GM12891 (cell line): ENCODE results near the gene CCDC97.
A peak's percentile ranks its signal among the peaks of the same experiment; 100 is the strongest.
"Not testable (repeated sequence)": the region's sequence is repeated elsewhere in the genome, so short reads cannot be mapped to it uniquely, and the experiment has no call there.

Experiments used
- DNase-seq: peaks from one replicate; pipeline ENCODE4 v3.0.0; 2011; ENCODE audit warnings: low spot score; ENCODE audit not compliant: insufficient read length
- FAIRE-seq: peaks from 2 replicates; lab custom pipeline; 2011; peaks lifted over from hg19 to GRCh38; lab: Jason Lieb, UNC
- PAX5 ChIP-seq: IDR thresholded peaks from 2 replicates; pipeline ENCODE4 v1.6.1; 2011; ENCODE audit warnings: low read length, moderate library complexity, mild to moderate bottlenecking; ENCODE audit not compliant: insufficient read depth, severe bottlenecking
- POLR2A ChIP-seq: IDR thresholded peaks from 2 replicates; pipeline ENCODE4 v1.6.1; 2011; ENCODE audit warnings: low read depth, low read length, control low read depth
- POLR2AphosphoS5 ChIP-seq: IDR thresholded peaks from 2 replicates; pipeline ENCODE4 v1.6.1; 2011; ENCODE audit warnings: low read depth, low read length, control low read depth
- POU2F2 ChIP-seq: IDR thresholded peaks from 2 replicates; pipeline ENCODE4 v1.6.1; 2011; ENCODE audit warnings: low read depth, mild to moderate bottlenecking, control low read depth, low read length, moderate library complexity
- SPI1 ChIP-seq: IDR thresholded peaks from 2 replicates; pipeline ENCODE4 v1.6.1; 2011; ENCODE audit warnings: low read depth, low read length, control low read depth
- TAF1 ChIP-seq: IDR thresholded peaks from 2 replicates; pipeline ENCODE4 v1.6.1; 2011; ENCODE audit warnings: low read depth, low read length, control low read depth

The CCDC97 gene

DNA sequence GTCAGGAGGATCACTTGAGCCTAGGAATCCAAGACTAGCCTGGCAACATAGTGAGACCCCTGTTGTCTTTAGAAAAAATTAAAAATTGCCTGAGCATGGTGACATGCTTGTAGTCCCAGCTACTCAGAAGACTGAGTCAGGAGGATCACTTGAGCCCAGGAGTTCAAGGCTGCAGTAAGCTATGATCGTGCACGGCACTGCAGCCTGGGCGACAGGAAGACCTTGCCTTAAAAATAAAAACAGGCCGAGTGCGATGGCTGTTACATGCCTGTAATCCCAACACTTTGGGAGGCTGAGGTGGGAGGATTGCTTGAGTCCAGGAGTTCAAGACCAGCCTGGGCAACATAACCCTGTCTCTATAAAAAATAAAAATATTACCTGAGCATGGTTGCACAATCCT lies 40.4 kb upstream of the CCDC97 start:
- TF ChIP-seq SPI1 (no peak), POU2F2 (no peak), POLR2A (no peak), POLR2AphosphoS5 (no peak), PAX5 (no peak), TAF1 (no peak)
- DNase-seq (no peak), FAIRE-seq (no peak)

DNA sequence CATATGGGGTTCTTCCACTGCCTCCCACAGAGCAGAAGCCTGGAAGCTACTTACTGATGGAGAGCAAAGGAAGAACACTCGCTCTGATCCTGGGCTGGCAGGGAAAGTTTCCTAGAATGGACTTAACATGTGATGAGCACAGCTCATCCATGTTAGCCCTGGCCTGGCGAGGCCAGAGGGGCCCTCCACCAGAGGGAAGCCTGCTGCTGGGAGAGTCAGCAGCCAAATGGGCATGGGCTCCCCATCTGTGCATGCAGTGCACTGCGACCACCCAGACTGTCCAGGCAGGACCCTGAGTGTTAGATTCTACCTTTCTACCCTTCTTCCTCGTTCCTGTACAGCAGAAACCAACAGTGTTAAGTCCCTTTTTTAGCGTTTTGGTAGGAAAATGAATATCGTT lies 36.9 kb upstream of the CCDC97 start:
- no peak for DNase-seq
- no peak for FAIRE-seq
- no peak for TF ChIP-seq POLR2AphosphoS5
- TF ChIP-seq TAF1: no peak
- TF ChIP-seq SPI1: no peak
- TF ChIP-seq POU2F2: no peak
- TF ChIP-seq PAX5: no peak
- TF ChIP-seq POLR2A: no peak

DNA sequence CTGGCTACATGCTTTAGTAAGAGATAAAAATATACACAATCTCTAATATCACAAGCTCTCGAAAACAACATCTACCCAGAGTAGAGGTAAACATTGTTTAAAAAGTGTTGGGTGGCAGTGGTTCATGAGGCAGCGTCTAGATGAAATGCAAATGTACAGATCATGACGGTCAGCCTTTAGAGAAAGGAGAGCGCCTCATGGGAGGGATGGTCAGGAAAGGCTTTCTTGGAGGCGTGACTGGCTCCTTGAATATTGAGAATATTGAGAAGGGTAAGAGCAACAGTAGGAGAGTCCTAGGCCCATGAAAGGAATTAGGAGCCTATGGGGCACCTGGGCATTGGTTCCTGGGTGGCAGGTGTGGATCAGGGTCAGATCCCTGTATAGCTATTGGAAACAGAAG lies 35.2 kb upstream of the CCDC97 start:
- TF ChIP-seq TAF1: no peak
- no peak for TF ChIP-seq POLR2A
- TF ChIP-seq POU2F2: no peak
- TF ChIP-seq PAX5: no peak
- no peak for TF ChIP-seq POLR2AphosphoS5
- no peak for TF ChIP-seq SPI1
- DNase-seq (no peak), FAIRE-seq (no peak)

DNA sequence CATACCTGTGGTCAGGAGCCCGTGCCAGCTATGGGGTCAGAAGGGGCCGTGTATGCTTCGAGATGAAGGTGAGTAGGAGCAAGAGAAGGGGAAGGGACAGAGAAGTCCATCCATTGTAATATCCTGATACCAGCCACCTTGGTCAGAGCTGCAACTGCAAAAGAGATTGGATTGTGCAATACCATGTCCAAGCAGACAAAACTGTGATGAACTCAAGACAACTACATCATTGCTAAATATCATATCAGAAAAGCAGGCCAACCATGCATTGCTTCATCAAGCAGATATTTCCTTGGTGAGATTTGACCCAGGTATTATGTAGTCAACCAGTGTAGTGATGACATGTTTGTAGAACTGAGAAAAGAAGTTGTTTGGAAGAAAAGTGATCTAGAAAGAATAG lies 33.7 kb upstream of the CCDC97 start:
- no peak for FAIRE-seq
- TF ChIP-seq POLR2A: no peak
- no peak for TF ChIP-seq POLR2AphosphoS5
- TF ChIP-seq POU2F2: no peak
- TF ChIP-seq SPI1: no peak
- TF ChIP-seq PAX5: no peak
- TF ChIP-seq TAF1: no peak

DNA sequence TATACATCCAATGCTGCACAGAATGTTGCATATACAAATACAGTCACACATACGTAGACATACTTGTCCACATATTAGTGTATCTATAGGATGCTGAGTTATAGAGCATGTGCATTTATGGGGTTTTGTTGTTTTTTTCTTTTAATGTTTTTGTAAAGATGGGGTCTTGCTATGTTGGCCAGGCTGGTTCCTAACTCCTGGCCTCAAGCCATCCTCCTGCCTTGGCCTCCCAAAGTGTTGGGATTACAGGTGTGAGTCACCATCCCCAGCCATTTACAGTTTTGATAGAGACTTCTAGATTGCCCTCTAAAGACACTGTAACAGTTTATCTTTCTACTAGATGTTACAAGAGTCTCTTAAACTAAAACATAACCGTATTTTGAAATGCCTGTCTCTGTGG lies 31.5 kb upstream of the CCDC97 start:
- DNase-seq (no peak), FAIRE-seq (no peak)
- TF ChIP-seq PAX5 (no peak), SPI1 (no peak), POLR2A (no peak), TAF1 (no peak), POU2F2 (no peak), POLR2AphosphoS5 (no peak)

More for the DNA sequence above, 33.7 kb upstream of the CCDC97 start:
- no peak for DNase-seq

DNA sequence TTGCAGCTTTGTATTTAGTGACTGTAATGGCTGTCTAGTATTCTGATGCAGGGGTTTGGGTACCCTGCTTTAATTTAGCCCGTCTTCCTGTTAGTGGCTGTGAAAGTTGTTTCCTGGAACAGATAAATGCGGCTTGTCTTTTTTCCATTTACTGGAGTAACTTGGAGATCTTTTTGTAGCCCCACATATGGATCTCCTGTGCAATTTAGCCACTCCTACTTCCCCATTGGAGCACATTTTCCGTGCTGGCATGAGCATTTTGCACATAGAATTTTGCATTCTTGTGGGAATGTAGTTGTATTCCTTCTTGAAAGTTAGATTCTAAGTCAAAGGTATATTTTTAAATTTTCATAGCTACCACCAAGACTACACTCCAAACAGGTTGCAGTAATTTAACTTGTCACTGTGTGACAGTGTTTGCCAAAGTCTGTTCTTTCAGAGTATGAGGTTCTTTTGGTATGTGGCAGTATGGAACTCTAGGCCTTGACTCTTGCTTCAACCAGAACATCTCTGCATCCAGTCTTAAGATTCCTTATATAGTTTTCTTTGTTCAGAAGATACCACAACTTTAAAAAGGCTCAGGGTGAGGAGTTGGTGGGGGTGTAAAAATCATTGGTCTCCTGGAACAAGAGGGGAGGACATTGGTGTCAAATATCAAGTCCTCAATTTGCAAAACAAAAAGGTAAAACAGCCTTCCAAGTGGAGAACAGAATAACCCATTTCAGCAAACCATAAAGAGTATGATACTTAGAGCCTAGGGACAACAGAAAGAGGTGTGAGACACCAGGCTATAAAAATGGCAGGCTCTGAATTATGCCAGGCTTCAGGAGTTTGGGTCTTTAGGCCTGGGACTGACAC lies 21.1 kb upstream of the CCDC97 start:
- FAIRE-seq (no peak), DNase-seq (no peak)
- TF ChIP-seq POU2F2 (no peak), PAX5 (no peak)

DNA sequence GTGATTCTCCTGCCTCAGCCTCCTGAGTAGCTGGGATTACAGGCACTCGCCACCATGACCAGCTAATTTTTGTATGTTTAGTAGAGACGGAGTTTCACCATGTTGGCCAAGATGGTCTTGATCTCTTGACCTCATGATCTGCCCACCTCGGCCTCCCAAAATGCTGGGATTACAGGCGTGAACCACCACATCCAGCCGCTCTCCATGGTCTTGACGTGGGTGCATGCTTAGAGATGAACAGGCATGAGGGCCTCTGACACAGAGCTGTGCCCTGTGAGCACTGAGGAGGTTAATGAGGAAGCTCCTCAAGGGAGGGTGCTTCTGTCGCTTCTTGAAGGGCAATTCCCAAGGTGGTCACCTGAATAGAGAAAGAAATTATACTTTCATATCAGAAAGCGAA lies 20.2 kb upstream of the CCDC97 start:
- not testable (repeated sequence) for FAIRE-seq, DNase-seq

DNA sequence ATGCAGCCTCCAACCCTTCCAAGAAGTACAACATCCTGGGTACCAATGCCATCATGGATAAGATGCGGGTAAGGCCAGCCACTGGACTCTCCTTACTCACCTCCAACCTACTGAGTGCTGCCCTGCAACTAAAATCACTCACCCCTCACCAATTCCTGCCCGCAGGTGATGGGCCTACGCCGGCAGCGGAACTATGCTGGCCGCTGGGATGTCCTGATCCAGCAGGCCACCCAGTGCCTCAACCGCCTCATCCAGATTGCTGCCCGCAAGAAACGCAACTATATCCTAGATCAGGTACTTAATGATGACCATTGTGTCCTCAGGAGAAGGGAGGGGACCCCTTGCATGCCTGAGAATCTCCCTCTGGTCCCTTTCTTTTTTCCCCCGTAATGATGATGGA lies 15.6 kb upstream of the CCDC97 start:
- TF ChIP-seq PAX5 (no peak), TAF1 (no peak), POLR2A (no peak), SPI1 (no peak), POU2F2 (no peak), POLR2AphosphoS5 (no peak)
- FAIRE-seq: no peak

DNA sequence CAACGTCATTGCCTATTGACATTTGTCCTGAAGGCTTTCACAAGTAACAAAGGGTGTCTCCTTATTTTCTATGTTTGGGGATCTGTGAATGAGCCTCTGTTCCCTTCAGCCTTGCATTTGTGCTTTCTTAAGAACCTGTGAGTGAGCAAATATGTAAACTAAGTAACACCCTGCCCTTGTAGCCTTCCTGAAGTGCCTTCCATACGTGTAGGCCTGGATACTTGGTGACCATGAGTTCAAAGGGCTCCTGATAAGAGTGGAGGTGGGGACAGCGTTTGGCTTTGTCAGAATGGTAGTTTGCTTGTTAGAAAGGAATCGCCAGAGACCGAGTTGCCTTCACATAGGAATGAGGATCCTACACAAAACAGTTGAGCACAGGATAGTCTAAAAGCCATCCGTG lies 14.5 kb upstream of the CCDC97 start:
- FAIRE-seq (no peak), DNase-seq (no peak)
- TF ChIP-seq POLR2AphosphoS5 (no peak), PAX5 (no peak), POLR2A (no peak; the same call in 1 of the 2 replicates), TAF1 (no peak), SPI1 (no peak), POU2F2 (no peak)

More for the DNA sequence above, 15.6 kb upstream of the CCDC97 start:
- DNase-seq: no peak

DNA sequence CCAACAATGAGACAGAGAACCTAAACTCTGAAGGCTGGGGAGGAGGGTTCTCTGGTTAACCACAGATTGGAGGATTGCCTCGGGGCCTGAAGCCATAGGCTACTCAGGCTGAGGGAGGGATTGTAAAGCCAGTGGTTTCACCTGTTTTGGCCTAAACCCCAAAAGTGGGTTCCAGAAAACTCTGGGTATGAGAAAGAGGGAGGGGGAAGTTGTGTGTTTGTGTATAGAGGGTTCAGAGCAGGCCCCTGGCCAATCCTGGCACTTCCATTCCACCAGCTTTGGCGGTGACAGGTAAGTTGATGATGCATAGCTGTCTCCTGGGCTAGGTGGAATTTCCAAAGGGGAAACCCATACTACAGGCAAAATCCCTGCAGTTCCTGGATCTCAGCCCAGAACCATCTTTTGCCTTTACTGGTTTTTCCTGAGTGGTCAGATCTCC lies 13.5 kb upstream of the CCDC97 start:
- no peak for TF ChIP-seq POU2F2
- TF ChIP-seq PAX5: no peak
- peak; percentile 40; the same call in 1 of the 2 replicates for TF ChIP-seq POLR2AphosphoS5
- no peak for TF ChIP-seq TAF1
- no peak for TF ChIP-seq POLR2A
- FAIRE-seq (peak; percentile 13), DNase-seq (no peak)

DNA sequence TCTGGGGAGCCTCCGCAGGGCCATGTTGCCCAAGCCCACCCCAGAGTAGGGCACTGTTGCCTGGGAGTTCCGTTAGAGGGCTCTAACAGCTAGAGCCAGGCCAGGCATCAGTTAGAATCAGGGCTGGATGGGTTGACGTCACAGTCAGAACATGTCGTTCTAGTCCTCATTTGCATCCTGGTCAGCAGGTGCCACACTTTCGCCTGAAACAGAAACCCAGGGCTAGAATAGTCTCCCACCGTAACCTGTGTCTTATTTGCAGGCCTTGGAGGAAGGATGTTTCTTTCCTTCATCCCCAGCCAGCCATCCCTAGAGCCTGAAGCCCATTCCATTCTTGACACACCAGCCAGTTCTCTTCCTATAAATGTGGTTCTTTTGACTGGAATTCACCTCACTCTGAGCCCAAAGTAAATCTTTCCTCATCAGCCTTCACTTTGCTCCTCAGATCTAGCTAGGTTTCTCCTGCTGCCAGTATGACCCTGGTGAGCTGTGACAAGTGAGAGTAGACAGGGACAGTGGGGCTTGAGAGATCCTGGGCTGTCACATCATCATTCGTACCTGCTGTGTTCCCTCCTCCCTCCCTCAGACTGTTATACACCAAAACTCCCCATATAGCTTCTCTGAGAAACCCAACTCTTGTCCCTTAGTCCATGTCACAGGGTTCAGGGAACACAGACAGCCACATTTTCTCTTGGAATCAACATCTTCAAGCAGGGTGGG lies 12.2 kb upstream of the CCDC97 start:
- peak; percentile 99 for FAIRE-seq
- TF ChIP-seq POLR2A (peak; percentile 64), POU2F2 (peak; percentile 96), PAX5 (peak; percentile 82), SPI1 (no peak), POLR2AphosphoS5 (0 out of 2 replicates have a peak, but pooled peaks have one; percentile 20), TAF1 (no peak)
- peak; percentile 75 for DNase-seq
